Osteoblast (primary cell): Measurements from ENCODE around the gene MINK1. TPM values are rescaled to one million over a fixed set of nuclear protein-coding genes. Genes with fewer than 3 reads are reported as not detected.

Experiments used
- DNase-seq: peaks from one replicate; pipeline ENCODE4 v3.0.0; 2011; ENCODE audit warnings: low spot score, mixed read lengths; ENCODE audit not compliant: insufficient read length; ENCODE audit errors: missing footprints
- H2AFZ ChIP-seq: 2 replicates; pipeline ENCODE4 v1.6.0; 2011; ENCODE audit warnings: mild to moderate bottlenecking, low read length
- H3K27ac ChIP-seq: 2 replicates; pipeline ENCODE4 v1.5.1; 2011; ENCODE audit warnings: mild to moderate bottlenecking, low read depth, low read length, moderate library complexity
- H3K27me3 ChIP-seq: 2 replicates; pipeline ENCODE4 v1.6.0; 2012; ENCODE audit warnings: mild to moderate bottlenecking, control low read depth, inconsistent platforms, low read length, moderate library complexity; ENCODE audit not compliant: insufficient read depth
- H3K36me3 ChIP-seq: 2 replicates; pipeline ENCODE4 v1.5.1; 2011; ENCODE audit warnings: mild to moderate bottlenecking, low read length, control low read depth, moderate library complexity; ENCODE audit not compliant: insufficient read depth
- H3K4me1 ChIP-seq: 2 replicates; pipeline ENCODE4 v1.5.1; 2011; ENCODE audit warnings: mild to moderate bottlenecking, low read length, control low read depth, moderate library complexity; ENCODE audit not compliant: insufficient read depth
- H3K4me2 ChIP-seq: 2 replicates; pipeline ENCODE4 v1.6.0; 2011; ENCODE audit warnings: mild to moderate bottlenecking, low read length; ENCODE audit not compliant: insufficient read depth
- H3K4me3 ChIP-seq: fragments of 200-600 bp; sonication (generic); 3 replicates; pipeline ENCODE4 v1.5.1; 2012; ENCODE audit warnings: mild to moderate bottlenecking, low read length, inconsistent platforms; ENCODE audit not compliant: insufficient read depth
- H3K79me2 ChIP-seq: 2 replicates; pipeline ENCODE4 v1.6.0; 2012; ENCODE audit warnings: mild to moderate bottlenecking, low read length, control low read depth, inconsistent platforms; ENCODE audit not compliant: insufficient read depth
- H3K9me3 ChIP-seq: 2 replicates; pipeline ENCODE4 v1.5.1; 2011; ENCODE audit warnings: low read depth, low read length, control low read depth
- H4K20me1 ChIP-seq: 2 replicates; pipeline ENCODE4 v1.6.0; 2012; ENCODE audit warnings: mild to moderate bottlenecking, low read length, control low read depth; ENCODE audit not compliant: insufficient read depth
- CTCF ChIP-seq: IDR thresholded peaks from 2 replicates; pipeline ENCODE4 v1.5.1; 2011; ENCODE audit warnings: mild to moderate bottlenecking, low read depth, low read length, moderate library complexity; ENCODE audit errors: extremely low read depth
- total RNA-seq: library from RNA; depleted of rRNA; stranded (reverse); fragments of >200 nt; gene quantifications from 2 replicates; pipeline ENCODE4 v1.2.3, GENCODE V29; 2012

MINK1 gene
- total RNA-seq, 1 donor, result 34.4 TPM

- H3K79me2 ChIP-seq, result peaks cover 5% of the 10 kb centered on the region
- H4K20me1 ChIP-seq, result peaks cover 20% of the 10 kb centered on the region
- no peak overlapping the region for H3K27ac ChIP-seq
- no peaks in the 10 kb centered on the region for H3K27me3 ChIP-seq
- no peaks in the 10 kb centered on the region for H3K9me3 ChIP-seq
- H3K4me1 ChIP-seq, result no peaks in the 10 kb centered on the region
- H3K4me2 ChIP-seq, result no peak overlapping the region
- H2AFZ ChIP-seq, result no peak overlapping the region
- H3K36me3 ChIP-seq, result no peaks in the 10 kb centered on the region
- no peak overlapping the region for H3K4me3 ChIP-seq
- no peak for TF ChIP-seq CTCF
- no peak for DNase-seq
These were observed 37.7 kb downstream of the MINK1 start for GRCh38 chr17:4870855-4871254.

- Histone ChIP-seq H3K9me3 (no peaks in the 10 kb centered on the region), H3K36me3 (no peaks in the 10 kb centered on the region), H2AFZ (no peak overlapping the region), H3K4me2 (no peak overlapping the region), H4K20me1 (peaks cover 30% of the 10 kb centered on the region), H3K4me3 (no peak overlapping the region), H3K27ac (no peak overlapping the region), H3K27me3 (no peaks in the 10 kb centered on the region), H3K79me2 (peaks cover 10% of the 10 kb centered on the region), H3K4me1 (no peaks in the 10 kb centered on the region)
- DNase-seq, result peak; percentile 44
- TF ChIP-seq CTCF, result no peak
These were observed 39.6 kb downstream of the MINK1 start for GRCh38 chr17:4872786-4873185.

- Histone ChIP-seq H3K27ac (no peak overlapping the region), H3K4me2 (no peak overlapping the region), H2AFZ (no peak overlapping the region), H3K9me3 (no peaks in the 10 kb centered on the region), H4K20me1 (peaks cover 42% of the 10 kb centered on the region), H3K4me3 (no peak overlapping the region), H3K79me2 (peaks cover 10% of the 10 kb centered on the region), H3K36me3 (no peaks in the 10 kb centered on the region), H3K4me1 (no peaks in the 10 kb centered on the region), H3K27me3 (no peaks in the 10 kb centered on the region)
- TF ChIP-seq CTCF, result no peak
- DNase-seq, result peak; percentile 41
These were observed 43.9 kb downstream of the MINK1 start for GRCh38 chr17:4877089-4877488.

GRCh38 chr17:4879601-4880000 is 46.5 kb downstream of the MINK1 start:
- Histone ChIP-seq H3K27me3 (no peaks in the 10 kb centered on the region), H3K4me2 (no peak overlapping the region), H3K79me2 (peaks cover 4% of the 10 kb centered on the region), H2AFZ (no peak overlapping the region), H3K36me3 (peaks cover 3% of the 10 kb centered on the region), H3K4me1 (no peaks in the 10 kb centered on the region), H4K20me1 (peaks cover 39% of the 10 kb centered on the region), H3K4me3 (no peak overlapping the region), H3K9me3 (no peaks in the 10 kb centered on the region), H3K27ac (no peak overlapping the region)
- peak; percentile 69 for DNase-seq
- no peak for TF ChIP-seq CTCF
